Erythroblast (primary cell): ENCODE results near the gene PTK6.

Experiments used
- GATA1 ChIP-seq: IDR thresholded peaks from 2 replicates; pipeline ENCODE4 v1.6.1; 2011; ENCODE audit warnings: low read depth, mild to moderate bottlenecking, control low read depth, low read length, moderate library complexity
- POLR2A ChIP-seq: IDR thresholded peaks from 2 replicates; pipeline ENCODE4 v1.6.1; 2011; ENCODE audit warnings: mild to moderate bottlenecking, low read length

GRCh38 chr20:63547725-63548480, 10.7 kb upstream of the PTK6 start, which contains the start of gene SRMS:
- TF ChIP-seq POLR2A: no peak
- no peak for TF ChIP-seq GATA1
